Measurements from ENCODE around the gene TSN. TPM values are rescaled to one million over a fixed set of nuclear protein-coding genes. Genes with fewer than 3 reads are reported as not detected.

TSN gene
- total RNA-seq (2022; extraction: Qiagen RNA extraction; ENCODE audit: low read depth), result 52.1 to 70.7 TPM (median 62.9 TPM) in 5 replicates

GRCh38 chr2:121755237-121756111, at the start of gene TSN:
TSN (plus strand) TSS chr2:121755651; CDS start chr2:121755780, 129 bp downstream.

GRCh38 chr2:121736462-121737336, 18.8 kb upstream of the TSN start, which contains the start of gene NIFK:
NIFK (minus strand) TSS chr2:121736875; CDS start chr2:121736850, 25 bp downstream.

Other genes starting within 250 kb of the TSN start
- gene RNU4ATAC, start 224.8 kb upstream of the TSN start, total RNA-seq (2022; extraction: Qiagen RNA extraction; ENCODE audit: low read depth), result not detected in 5 replicates
- gene CLASP1, start 106.2 kb upstream of the TSN start, total RNA-seq (2022; extraction: Qiagen RNA extraction; ENCODE audit: low read depth), result 14.5 to 20.1 TPM (median 19.4 TPM) in 5 replicates
- gene NIFK, start 18.8 kb upstream of the TSN start, total RNA-seq (2022; extraction: Qiagen RNA extraction; ENCODE audit: low read depth), result 55.2 to 84.6 TPM (median 80.0 TPM) in 5 replicates